Uterus (tissue), 4 donors: ENCODE results near the gene TCF4. TPM values are rescaled to one million over a fixed set of nuclear protein-coding genes. Genes with fewer than 3 reads are reported as not detected.

ENCODE experiments used
- DNase-seq, 2 donors: peaks; one replicate each; pipeline ENCODE4 v3.0.0-alpha.2; 2019 to 2020
- H3K27ac ChIP-seq, 2 donors: fragments of 200-600 bp; sonication (generic); 1 replicate in 1 of 2; 2 replicates in 1 of 2; pipeline ENCODE4 v1.5.1; 2016 to 2018
- H3K27me3 ChIP-seq, 2 donors: fragments of 200-600 bp; sonication (generic); one replicate each; pipeline ENCODE4 v1.5.1; 2018 to 2019; ENCODE audit warnings: control low read depth in 1 of 2
- H3K36me3 ChIP-seq, 2 donors: fragments of 200-600 bp; sonication (generic); one replicate each; pipeline ENCODE4 v1.5.1; 2019; ENCODE audit warnings: control low read depth in 1 of 2
- H3K4me1 ChIP-seq, 2 donors: fragments of 200-600 bp; sonication (generic); one replicate each; pipeline ENCODE4 v1.5.1; 2018 to 2019; ENCODE audit warnings: control low read depth in 1 of 2
- H3K4me3 ChIP-seq, 2 donors: fragments of 200-600 bp; sonication (generic); 1 replicate in 1 of 2; 2 replicates in 1 of 2; pipeline ENCODE4 v1.5.1; 2018 to 2019; ENCODE audit warnings: mild to moderate bottlenecking in 1 of 2
- H3K9me3 ChIP-seq, 2 donors: fragments of 200-600 bp; sonication (generic); one replicate each; pipeline ENCODE4 v1.5.1; 2019; ENCODE audit warnings: control low read depth in 1 of 2
- CTCF ChIP-seq, 4 experiments: fragments of 200-600 bp in 2 of 4; fragments of 450-650 bp in 2 of 4; sonication (generic) in 2 of 4; IDR thresholded peaks; one replicate each; pipeline ENCODE4 v1.5.1; 2016 to 2019; ENCODE audit warnings: antibody characterized with exemption in 4 of 4, mild to moderate bottlenecking in 2 of 4, moderate library complexity in 1 of 4
- POLR2A ChIP-seq, 2 donors: fragments of 450-650 bp; IDR thresholded peaks; one replicate each; pipeline ENCODE4 v1.6.1; 2016; ENCODE audit warnings: antibody characterized with exemption in 2 of 2, mild to moderate bottlenecking in 1 of 2, moderate library complexity in 1 of 2
- intact Hi-C: fragments of 100-400 bp; cut with DNase I; formaldehyde crosslinking; loops from one replicate; pipeline ENCODE4 v1.15.1; 2023; ENCODE audit warnings: low total_unique reads
- total RNA-seq, 4 donors: library from RNA; depleted of rRNA in 3 of 4; stranded (reverse); fragments of >200 nt in 3 of 4; gene quantifications; one replicate each; pipeline versions ENCODE4 v1.1.0 to v1.2.4, GENCODE V29; 2014 to 2023
- donor health status: DM: yes; HTN: yes; CAD: no.

TCF4 gene
- total RNA-seq, 4 donors from 2014 or later = 123 to 514 (median 163) TPM

GRCh38 chr18:55629133-55629532 is 41.1 kb upstream of the TCF4 start:
- no peaks in the 10 kb centered on the region for H3K9me3 ChIP-seq
- DNase-seq = no peak
- H3K27ac ChIP-seq = no peak overlapping the region
- no peak for TF ChIP-seq CTCF (IDR thresholded peaks at IDR 0.05)
- TF ChIP-seq POLR2A (IDR thresholded peaks at IDR 0.05) = no peak
- intact Hi-C loops = no loop called here
- no peaks in the 10 kb centered on the region for H3K4me1 ChIP-seq
- H3K4me3 ChIP-seq = no peak overlapping the region
- no peaks in the 10 kb centered on the region for H3K36me3 ChIP-seq
- no peaks in the 10 kb centered on the region for H3K27me3 ChIP-seq

- Histone ChIP-seq H3K4me1 (no peaks in the 10 kb centered on the region), H3K27ac (no peak overlapping the region), H3K4me3 (no peak overlapping the region), H3K27me3 (no peaks in the 10 kb centered on the region), H3K36me3 (no peaks in the 10 kb centered on the region), H3K9me3 (no peaks in the 10 kb centered on the region)
- TF ChIP-seq POLR2A (IDR thresholded peaks at IDR 0.05) (no peak), CTCF (IDR thresholded peaks at IDR 0.05) (no peak)
- intact Hi-C loops = no loop called here
- no peak for DNase-seq
These were observed 39.0 kb upstream of the TCF4 start for GRCh38 chr18:55627007-55627406.

- Histone ChIP-seq H3K27me3 (no peaks in the 10 kb centered on the region), H3K36me3 (no peaks in the 10 kb centered on the region), H3K4me3 (no peak overlapping the region), H3K27ac (no peak overlapping the region), H3K9me3 (no peaks in the 10 kb centered on the region), H3K4me1 (no peaks in the 10 kb centered on the region)
- TF ChIP-seq POLR2A (IDR thresholded peaks at IDR 0.05) (no peak), CTCF (IDR thresholded peaks at IDR 0.05) (no peak)
- intact Hi-C loops = no loop called here
- no peak for DNase-seq
These were observed 37.9 kb upstream of the TCF4 start for GRCh38 chr18:55625901-55626300.

GRCh38 chr18:55623626-55624025 is 35.6 kb upstream of the TCF4 start:
- H3K4me1 ChIP-seq = no peaks in the 10 kb centered on the region
- TF ChIP-seq CTCF (IDR thresholded peaks at IDR 0.05) (no peak), POLR2A (IDR thresholded peaks at IDR 0.05) (no peak)
- no peaks in the 10 kb centered on the region for H3K9me3 ChIP-seq
- H3K27ac ChIP-seq = no peak overlapping the region
- H3K36me3 ChIP-seq = no peaks in the 10 kb centered on the region
- intact Hi-C loops = no loop called here
- no peaks in the 10 kb centered on the region for H3K27me3 ChIP-seq
- DNase-seq = no peak
- no peak overlapping the region for H3K4me3 ChIP-seq

GRCh38 chr18:55610506-55610905 is 22.5 kb upstream of the TCF4 start:
- Histone ChIP-seq H3K36me3 (no peaks in the 10 kb centered on the region), H3K27me3 (no peaks in the 10 kb centered on the region), H3K27ac (no peak overlapping the region), H3K4me3 (no peak overlapping the region), H3K9me3 (no peaks in the 10 kb centered on the region), H3K4me1 (no peaks in the 10 kb centered on the region)
- intact Hi-C loops = no loop called here
- TF ChIP-seq CTCF (IDR thresholded peaks at IDR 0.05) (no peak), POLR2A (IDR thresholded peaks at IDR 0.05) (no peak)
- DNase-seq = no peak
